Left hindlimb (tissue), 1 donor: ENCODE measurements around the gene LY6G6D.

Experiments
- DNase-seq: peaks from one replicate; pipeline ENCODE4 v3.0.0-alpha.2; 2018

The LY6G6D gene

GRCh38 chr6:31715022-31715958, at the start of gene LY6G6D:
TSS of gene LY6G6D (plus strand) at chr6:31715348. CDS start at chr6:31715356, 8 bp downstream.
- no peak for DNase-seq

GRCh38 chr6:31665501-31666336, 49.4 kb upstream of the LY6G6D start, which contains the start of gene CSNK2B:
TSS of gene CSNK2B (plus strand) at chr6:31666080. CDS start at chr6:31666832, 752 bp downstream.
- DNase-seq = peak; percentile 99

DNA sequence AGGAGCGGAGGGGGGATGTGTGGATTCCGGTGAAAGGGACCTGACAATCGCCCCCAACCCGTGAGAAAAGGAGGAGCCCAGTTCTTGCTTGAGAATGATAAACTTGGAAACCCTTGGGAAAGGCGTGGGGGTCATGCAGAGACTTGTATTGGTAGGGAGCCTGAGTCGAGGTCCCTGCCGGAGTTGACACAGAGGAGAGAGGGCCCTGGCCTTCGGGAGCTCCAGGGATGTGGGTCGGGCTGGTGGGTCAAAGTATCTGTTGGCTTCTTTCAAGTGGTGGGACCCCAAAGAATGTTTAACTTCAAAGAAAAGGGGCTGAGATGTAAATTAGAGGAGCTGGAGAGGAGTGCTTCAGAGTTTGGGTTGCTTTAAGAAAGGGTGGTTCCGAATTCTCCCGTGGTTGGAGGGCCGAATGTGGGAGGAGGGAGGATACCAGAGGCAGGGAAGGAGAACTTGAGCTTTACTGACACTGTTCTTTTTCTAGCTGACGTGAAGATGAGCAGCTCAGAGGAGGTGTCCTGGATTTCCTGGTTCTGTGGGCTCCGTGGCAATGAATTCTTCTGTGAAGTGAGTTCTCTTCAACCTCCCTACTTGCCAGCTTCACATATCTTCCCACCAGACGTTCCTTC, 48.7 kb upstream of the LY6G6D start:
- DNase-seq = no peak

GRCh38 chr6:31669676-31670075, 45.5 kb upstream of the LY6G6D start, which contains the start of gene LY6G5B:
TSS of gene LY6G5B (plus strand) at chr6:31669976. CDS start at chr6:31670951, 975 bp downstream.
- DNase-seq = no peak

- no peak for DNase-seq
Observed at GRCh38 chr6:31676322-31676903, 38.7 kb upstream of the LY6G6D start.

- DNase-seq = no peak
Observed at GRCh38 chr6:31676904-31677303, 38.2 kb upstream of the LY6G6D start.

GRCh38 chr6:31677955-31678354, 37.2 kb upstream of the LY6G6D start:
- DNase-seq = no peak

- DNase-seq = peak; percentile 90
Observed at GRCh38 chr6:31680226-31681134, 34.7 kb upstream of the LY6G6D start, which contains the start of gene LY6G5C. TSS of gene LY6G5C (minus strand) at chr6:31681067. CDS start at chr6:31680373, 694 bp downstream.

DNA sequence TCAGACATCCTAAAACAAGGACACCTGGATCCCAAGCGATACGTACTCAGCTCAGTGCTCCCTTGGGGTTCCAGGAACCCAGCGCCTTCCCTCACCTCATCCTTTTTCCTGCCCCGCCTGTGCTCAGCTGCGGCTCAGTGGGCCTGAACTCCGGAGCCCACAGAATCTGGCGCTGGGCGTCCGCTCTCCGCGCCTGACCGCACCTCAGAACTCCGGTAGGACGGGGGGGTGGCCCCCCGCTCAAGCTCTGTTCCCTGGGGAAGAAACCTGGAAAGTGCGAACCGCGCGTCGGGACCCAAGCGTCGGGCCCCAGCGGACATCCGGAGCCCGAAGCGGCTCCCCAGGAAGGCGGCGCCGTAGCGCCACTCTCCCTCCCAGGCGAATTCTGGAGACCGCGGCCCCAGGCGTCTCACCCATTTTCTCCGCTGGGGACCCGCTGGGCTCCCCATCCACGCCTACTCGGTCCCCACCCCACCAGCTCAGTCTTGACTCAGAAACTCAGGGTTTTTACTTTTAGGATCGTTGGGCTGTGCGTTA, 33.9 kb upstream of the LY6G6D start:
- DNase-seq = peak; percentile 47

DNA sequence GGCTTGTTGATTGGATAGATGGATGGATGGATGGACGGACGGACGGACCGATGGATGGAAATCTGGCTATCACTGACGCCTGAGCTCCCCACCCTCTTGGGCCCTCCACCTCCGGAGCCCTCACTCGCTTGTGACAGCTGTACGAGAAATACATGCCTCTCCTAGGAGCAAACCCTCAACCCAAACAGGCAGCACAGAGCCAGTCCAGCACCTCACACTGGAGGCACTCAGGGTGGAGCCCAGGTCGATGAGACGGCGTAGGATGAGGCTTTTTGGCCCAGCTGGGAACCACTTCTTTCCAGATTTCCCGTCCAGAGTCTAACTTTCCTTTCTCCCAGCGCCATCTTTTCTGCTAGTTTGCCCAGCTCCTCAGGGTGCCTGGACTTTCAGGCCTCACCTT, 31.6 kb upstream of the LY6G6D start:
- DNase-seq = no peak

DNA sequence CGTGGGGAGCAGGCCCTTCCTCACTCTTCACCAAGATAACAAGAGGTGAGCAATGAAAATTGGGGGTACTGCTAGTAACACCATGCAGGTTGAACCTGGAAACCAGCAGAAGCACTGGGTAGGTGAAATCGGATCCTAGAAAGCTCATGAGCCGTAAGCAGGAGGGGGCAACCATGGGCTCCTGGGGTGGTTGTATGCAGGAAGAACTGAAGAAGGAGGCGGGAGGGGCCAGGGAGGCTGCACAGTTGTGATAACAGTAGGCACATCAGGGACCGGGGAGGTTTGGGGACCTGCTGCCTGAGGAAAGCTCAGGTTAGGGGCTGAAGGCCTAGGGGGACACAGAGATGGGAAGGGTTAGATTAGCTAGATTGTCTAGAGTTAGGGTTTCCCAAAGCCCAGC, 28.7 kb upstream of the LY6G6D start:
- DNase-seq = no peak

- DNase-seq = no peak
Observed at GRCh38 chr6:31687321-31687720, 27.8 kb upstream of the LY6G6D start.

DNA sequence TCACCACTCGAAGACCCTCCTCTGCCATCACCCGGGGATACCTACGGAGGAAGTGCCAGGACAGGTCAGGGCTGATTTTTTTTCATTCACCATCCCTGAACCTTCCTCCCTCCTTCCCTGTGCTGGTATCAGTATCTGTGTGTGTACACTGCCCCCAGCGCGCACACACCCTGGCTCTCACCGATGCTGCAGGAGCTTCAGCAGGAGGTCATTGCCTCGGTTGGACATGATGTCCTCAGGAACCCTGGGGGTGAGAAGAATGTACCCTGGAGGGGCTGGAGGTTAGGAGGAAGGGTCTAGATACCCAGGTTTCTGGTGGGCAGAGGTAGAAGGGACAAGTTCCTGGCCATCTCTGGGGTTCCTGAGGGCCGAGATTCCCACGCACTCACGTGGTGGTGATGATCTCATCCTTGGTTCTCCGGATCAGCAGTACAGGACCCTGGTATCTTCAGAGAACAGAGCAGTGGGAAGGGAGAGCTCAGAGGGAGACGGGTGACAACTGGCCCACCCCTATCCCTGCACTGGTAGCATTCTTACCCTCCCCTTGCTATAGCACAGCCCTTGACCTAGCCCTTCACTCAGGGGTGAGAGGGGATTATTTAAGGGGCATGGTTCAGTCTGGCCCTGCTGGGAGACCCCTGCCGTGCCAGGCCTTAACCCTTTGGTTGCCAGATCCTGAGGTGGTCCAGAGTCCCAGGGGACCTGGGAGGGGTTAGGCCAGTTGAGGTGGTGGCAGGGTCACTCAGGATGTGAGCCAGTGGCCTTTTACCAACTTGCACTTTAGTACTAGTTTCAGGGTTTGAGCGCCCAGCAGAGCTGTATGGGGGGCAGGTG, 27.1 kb upstream of the LY6G6D start:
- no peak for DNase-seq

DNA sequence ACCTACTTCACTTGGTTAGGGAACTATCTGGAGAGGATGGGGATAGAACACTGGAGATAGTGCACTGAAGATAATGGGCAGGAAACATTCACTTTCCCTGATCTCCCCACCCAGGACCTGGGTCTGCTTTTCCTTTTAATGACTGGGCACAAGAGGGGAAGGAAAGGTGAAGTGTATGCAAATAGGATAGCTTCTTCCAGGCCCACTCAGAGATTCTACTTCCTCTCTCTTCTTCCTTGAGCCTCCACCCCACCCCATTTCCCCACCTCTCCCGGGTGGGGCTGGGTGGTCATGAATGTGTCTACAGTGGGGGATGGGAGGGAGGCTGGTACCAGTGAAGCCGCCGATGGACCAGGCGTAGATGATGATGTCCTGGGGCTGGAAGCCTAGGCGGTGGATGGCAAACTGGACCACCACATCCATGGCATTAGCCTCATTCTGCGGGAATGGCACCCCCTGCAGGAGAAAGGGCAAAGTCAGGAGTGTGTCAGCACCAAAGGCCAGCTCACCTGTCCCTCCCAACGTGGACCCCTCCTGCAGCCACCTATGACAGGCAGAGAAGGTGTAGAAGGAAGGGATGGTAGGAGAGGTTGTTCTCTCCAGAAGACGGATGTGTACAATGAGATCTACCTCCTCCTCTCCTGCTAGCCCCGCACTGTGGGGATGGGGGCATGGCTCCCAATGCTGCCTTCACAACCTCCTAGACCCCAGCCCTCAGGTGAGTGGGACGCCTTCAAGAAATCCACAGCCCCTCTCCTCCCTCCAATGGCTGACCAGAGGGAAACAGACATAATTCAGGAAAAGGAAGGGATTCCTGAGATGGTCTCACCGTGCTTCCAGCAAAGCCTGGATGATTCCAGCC, 25.7 kb upstream of the LY6G6D start:
- DNase-seq = no peak

DNA sequence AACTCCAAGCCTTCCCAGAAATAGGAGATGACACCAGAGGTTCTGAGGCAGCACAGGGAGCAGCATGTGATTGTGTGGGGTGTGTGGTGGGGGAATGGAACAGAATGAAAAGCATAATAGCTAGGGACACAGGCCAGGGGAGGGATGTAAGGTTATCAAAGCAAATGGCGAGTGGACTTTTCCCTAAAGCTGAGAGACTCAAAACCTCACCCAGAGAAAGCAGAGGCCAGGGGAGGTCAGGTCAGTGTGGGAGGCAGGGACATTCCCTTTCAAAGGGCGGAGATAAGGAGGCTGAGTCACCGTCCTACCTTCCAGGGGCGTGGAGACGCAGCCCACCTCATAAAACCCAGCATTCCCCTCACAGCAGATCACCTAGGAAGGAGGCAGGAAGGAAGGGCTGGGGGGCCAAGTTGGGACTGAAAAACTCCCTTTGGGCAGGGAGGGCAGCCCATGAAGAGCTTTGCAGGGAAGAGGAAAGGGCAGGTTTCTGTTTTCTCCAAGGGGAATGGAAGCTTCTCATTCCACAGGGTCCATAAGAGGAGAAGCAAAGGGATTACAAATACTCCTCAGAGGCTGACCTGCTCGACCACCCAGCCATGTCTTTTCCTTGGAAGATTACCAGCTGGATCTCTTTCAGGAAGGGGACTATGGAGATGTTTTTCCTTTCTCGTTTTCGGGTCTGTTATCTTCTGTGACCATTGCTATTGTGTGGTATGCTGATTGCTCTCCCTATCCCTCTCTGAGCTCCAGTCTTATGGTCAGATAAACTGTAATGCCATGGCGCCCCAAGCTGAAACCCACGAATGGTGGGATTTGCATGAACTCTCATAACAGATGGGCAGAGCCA, 24.7 kb upstream of the LY6G6D start:
- no peak for DNase-seq

DNA sequence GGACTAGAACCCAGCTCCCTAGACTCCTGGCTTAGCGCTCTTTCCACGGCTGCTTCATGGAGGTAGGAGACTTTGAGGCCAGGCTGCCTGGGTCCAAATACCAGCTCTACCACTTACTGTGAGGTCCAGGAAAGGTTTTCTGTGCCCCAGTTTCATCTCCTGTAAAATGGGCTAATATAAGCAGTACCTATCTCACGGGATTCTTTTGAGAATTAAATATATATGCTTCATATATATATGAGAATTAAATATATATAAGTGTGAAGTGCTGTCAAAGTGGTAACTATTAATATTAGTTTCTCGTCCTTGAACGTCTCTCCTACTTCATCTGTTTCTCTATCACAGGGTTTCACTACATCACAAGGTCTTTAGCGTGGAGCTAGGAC, 24.1 kb upstream of the LY6G6D start:
- DNase-seq = no peak

DNA sequence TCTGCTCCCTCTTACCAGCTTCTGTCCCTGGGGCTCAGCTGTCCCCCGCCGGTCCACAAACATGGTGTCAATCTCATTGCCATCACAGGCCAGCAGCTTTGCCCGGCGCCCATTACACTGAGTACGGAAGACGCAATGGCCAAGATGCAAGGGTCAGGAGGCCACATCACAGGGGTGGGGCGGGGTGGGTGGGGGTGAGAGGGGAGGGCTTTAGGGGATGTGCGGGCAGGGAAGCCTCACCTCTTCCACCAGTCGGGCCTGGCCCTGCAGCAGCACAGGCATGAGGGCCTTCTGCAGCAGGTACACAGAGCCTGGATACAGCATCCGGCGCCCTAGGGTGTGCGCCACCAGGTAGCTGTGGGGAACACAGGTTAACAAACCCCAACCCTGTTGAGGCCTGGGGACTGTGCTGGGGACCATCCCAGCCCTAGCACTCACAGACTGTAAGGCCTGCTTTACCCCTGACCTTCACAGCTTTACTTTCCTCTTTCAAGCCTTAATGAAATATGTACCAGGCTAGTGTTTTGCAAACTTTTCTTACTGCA, 23.5 kb upstream of the LY6G6D start:
- DNase-seq = no peak

- no peak for DNase-seq
Observed at GRCh38 chr6:31692353-31692752, 22.8 kb upstream of the LY6G6D start.
